ENCODE results near the gene TASP1.

DNA sequence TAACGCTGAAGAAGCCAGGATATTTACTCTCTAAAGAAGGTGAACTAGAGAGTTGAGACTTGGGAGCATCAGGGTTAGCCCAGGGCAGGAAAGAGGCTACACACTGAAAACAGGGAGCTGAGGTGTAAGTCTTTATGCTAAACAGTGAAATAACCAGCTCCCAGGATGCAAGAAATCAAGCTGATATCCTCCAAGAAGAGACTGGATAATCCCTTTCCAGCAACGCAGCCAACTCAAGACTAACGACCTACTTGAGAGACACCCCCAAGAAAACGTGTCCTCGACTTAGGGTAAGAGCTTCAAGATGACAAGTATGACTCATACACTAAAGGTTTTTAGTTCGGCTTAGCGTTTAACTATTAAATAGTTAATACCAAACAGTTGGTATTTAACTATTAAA is 202.2 kb downstream of the TASP1 start:
- no peak for TF ChIP-seq POLR2A (IDR thresholded peaks at IDR 0.05)
- TF ChIP-seq, protein P1, sequence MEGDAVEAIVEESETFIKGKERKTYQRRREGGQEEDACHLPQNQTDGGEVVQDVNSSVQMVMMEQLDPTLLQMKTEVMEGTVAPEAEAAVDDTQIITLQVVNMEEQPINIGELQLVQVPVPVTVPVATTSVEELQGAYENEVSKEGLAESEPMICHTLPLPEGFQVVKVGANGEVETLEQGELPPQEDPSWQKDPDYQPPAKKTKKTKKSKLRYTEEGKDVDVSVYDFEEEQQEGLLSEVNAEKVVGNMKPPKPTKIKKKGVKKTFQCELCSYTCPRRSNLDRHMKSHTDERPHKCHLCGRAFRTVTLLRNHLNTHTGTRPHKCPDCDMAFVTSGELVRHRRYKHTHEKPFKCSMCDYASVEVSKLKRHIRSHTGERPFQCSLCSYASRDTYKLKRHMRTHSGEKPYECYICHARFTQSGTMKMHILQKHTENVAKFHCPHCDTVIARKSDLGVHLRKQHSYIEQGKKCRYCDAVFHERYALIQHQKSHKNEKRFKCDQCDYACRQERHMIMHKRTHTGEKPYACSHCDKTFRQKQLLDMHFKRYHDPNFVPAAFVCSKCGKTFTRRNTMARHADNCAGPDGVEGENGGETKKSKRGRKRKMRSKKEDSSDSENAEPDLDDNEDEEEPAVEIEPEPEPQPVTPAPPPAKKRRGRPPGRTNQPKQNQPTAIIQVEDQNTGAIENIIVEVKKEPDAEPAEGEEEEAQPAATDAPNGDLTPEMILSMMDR (IDR thresholded peaks at IDR 0.05), result no peak
